D721Med (cell line): ENCODE data around the gene NDST4.

ENCODE experiments used
- DNase-seq: peaks from one replicate; pipeline ENCODE4 v3.0.0; 2011; ENCODE audit warnings: low spot score; ENCODE audit not compliant: insufficient read length
- FAIRE-seq: peaks from 2 replicates; lab custom pipeline; 2011; peaks lifted over from hg19 to GRCh38; lab: Jason Lieb, UNC
- TF ChIP-seq, protein P1 (sequence below): IDR thresholded peaks from 2 replicates; pipeline ENCODE4 v1.5.1; 2012; ENCODE audit warnings: mild to moderate bottlenecking, control low read depth; ENCODE audit not compliant: insufficient read depth; ENCODE audit errors: missing control alignments

Gene NDST4

DNA sequence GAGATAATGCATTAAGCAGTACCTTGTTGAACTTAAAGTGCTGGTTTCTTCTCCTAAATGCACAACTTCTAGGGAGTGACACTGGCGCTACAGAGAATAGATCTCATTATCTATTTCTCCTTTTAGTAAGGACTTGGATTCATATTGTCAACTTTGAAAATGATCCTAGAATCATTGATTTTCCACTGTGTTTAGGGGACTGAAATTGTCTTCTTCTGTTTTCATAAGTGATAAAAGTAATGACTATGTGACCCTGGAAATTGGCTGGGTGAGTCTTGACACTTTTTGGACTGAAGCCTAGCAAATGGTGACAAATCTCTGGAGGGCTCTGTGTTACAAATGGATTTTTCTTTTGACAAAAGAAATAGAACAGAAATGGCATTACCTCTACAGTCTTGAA is 167.8 kb downstream of the NDST4 start:
- FAIRE-seq: no peak
- TF ChIP-seq, protein P1, sequence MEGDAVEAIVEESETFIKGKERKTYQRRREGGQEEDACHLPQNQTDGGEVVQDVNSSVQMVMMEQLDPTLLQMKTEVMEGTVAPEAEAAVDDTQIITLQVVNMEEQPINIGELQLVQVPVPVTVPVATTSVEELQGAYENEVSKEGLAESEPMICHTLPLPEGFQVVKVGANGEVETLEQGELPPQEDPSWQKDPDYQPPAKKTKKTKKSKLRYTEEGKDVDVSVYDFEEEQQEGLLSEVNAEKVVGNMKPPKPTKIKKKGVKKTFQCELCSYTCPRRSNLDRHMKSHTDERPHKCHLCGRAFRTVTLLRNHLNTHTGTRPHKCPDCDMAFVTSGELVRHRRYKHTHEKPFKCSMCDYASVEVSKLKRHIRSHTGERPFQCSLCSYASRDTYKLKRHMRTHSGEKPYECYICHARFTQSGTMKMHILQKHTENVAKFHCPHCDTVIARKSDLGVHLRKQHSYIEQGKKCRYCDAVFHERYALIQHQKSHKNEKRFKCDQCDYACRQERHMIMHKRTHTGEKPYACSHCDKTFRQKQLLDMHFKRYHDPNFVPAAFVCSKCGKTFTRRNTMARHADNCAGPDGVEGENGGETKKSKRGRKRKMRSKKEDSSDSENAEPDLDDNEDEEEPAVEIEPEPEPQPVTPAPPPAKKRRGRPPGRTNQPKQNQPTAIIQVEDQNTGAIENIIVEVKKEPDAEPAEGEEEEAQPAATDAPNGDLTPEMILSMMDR: no peak

DNA sequence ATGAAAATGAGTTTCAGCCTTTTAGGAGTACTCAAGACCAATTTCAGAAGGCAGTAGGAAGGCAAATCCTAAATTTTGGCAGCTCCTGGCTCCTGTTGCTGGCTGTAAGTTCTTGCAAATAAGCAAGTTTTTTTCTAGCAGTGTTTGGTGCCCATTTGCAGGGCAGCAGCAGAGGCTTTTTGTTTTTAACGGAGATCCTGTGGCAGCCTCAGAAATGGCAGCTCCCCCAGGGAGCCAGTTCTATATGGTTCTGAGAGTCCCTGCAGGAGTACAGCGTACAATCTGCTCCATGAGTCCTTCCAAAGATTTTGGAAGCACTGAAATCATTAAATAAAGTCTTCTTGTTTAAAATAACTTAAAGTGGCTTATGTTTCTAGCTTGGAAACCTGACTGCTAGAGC is 171.9 kb downstream of the NDST4 start:
- TF ChIP-seq, protein P1: no peak
- FAIRE-seq (no peak), DNase-seq (no peak)

More for the DNA sequence above, 167.8 kb downstream of the NDST4 start:
- no peak for DNase-seq

DNA sequence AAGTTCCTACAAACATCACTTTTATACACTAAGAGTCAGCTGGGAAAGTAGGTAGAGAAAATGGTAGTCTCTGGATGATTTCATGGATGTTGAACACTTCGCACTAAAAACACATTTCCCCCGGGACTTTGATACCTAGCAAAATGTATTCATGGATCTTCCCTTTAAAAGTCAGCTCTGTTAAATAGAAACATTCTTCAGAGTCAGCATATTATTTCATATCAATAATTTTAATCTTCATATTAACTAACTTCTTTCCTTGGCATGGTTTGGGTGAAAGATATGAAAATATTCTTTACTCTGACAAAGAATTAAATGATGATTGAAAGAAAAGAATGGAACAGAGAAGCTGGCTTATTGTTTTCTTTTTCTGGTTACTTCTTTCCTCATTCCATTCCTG is 185.5 kb downstream of the NDST4 start:
- DNase-seq (no peak), FAIRE-seq (no peak)
- TF ChIP-seq, protein P1: no peak

DNA sequence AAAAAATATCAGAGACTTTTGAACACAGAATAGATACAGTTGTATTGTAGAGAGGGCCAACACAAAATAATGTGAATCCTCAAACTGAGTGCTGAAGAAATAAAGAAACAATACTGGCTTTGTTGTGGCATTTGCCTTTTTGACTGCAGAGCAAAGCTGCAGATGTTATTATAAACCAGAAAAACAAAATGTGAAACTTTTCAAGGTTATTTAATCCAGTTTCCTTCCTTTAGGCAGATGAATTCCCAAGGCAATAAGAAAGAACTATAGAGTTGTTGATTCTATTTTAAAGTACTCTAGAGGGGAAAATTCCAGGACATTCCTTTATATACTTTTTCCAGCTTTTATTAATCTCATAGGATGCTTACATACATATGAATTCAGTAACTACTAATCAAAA is 186.8 kb downstream of the NDST4 start:
- TF ChIP-seq, protein P1: no peak
- FAIRE-seq (no peak), DNase-seq (no peak)

DNA sequence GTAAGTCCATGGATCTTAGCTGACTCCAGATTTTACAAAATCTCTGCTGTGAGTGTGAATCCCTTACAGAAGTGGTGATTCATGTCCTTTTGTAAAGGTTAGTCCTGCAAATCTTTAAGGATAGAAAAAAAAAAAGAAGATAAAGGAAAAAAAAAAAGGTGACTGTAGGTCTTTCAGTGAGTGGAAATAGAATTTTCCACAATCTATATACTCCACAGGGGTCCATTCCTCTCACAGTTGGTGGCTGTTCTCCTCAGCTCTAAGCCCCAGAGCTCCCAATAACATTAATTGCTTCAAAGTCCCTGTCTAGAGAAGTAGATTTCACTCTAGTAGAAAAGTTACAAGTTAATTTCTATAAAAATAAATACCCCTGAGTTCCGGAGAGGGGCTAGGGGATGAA is 189.1 kb downstream of the NDST4 start:
- TF ChIP-seq, protein P1: no peak
- no peak for FAIRE-seq
- DNase-seq: no peak

DNA sequence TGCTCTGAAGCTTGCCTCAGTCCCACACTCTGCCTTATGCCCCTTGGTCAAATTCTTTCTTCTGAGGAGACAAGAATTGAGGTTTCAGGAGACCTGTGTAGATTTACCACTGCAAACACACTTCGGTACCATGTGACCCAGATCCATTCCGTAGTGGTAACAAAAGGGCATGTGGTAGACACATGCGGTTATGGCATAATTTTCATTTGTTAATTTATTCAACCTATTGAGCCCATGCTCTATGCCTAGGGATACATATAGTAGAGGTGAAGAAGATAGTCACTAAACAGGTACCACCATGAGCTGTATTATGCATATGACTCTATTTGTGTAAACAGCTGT is 190.9 kb downstream of the NDST4 start:
- no peak for DNase-seq
- FAIRE-seq: no peak
- TF ChIP-seq, protein P1: no peak

DNA sequence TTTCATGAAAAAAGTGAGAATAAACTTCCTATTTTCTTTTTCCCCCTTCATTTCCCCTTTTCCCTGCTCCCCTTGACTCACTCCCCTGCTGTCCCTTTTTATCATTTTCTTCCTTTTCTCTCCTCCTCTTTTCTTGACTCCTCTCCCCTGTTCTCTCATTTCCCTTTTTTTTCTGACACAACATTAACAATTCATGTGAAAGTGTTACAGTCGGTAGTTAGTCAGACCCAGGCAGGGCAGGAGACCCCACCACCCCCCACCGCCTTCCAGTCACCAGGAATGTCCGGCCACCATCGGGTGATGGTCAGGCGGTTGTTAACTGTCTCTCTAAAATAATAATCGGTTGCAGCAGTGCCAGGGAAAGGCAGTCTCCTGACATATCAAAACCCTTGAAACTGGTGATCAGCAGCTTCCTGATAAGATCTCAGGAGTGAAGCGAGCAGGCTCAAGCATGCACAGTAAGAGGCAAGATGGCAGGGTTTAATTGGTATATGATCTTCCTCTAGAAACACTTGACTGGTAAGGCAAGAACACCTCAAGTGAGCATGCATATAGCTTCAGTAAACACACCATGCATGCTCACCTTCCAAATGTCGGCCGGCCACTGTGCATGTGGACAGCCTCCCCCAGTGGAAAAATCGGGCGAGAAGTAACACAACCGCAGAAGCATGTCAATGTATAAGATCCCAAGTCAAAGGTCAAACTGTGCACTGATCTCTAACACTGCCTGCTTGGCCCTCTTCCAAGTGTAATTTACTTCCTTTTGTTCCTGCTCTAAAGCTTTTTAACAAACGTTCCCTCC is 191.4 kb downstream of the NDST4 start:
- DNase-seq: no peak
- FAIRE-seq: no peak
- TF ChIP-seq, protein P1: no peak
